Left colon (tissue), 2 donors: ENCODE results near the gene ALPI. TPM values are rescaled to one million over a fixed set of nuclear protein-coding genes. Genes with fewer than 3 reads are reported as not detected.

Experiments used
- ATAC-seq: fragments of 200-7000 bp; cut with Tn5 transposase; one replicate; pipeline ENCODE4 v1.9.1; 2020; ENCODE audit warnings: mild to moderate bottlenecking, moderate library complexity
- DNase-seq, 2 donors: peaks; one replicate each; pipeline ENCODE4 v3.0.0-alpha.2; 2020
- intact Hi-C, 2 donors: fragments of 100-400 bp; cut with DNase I in 1 of 2; cut with micrococcal nuclease in 1 of 2; formaldehyde crosslinking; loops; one replicate each; pipeline versions ENCODE4 v1.11.2 to v1.14.0; 2022; cut with DNase I, micrococcal nuclease
- total RNA-seq, 2 donors: library from RNA; stranded (reverse); fragmentation: NEBNext Ultra II Directional; extraction: Animal tissue kit (Norgen Biotek cat#: 25700); gene quantifications; one replicate each; pipeline ENCODE4 v1.2.1, GENCODE V29; 2021
- donor health status: DM: no; HTN: no; CAD: no.
- donor health status: DM: yes; HTN: yes; CAD: no.

Gene ALPI
- total RNA-seq, 2 donors from 2014 or later = 15.9 to 21.1 TPM

DNA sequence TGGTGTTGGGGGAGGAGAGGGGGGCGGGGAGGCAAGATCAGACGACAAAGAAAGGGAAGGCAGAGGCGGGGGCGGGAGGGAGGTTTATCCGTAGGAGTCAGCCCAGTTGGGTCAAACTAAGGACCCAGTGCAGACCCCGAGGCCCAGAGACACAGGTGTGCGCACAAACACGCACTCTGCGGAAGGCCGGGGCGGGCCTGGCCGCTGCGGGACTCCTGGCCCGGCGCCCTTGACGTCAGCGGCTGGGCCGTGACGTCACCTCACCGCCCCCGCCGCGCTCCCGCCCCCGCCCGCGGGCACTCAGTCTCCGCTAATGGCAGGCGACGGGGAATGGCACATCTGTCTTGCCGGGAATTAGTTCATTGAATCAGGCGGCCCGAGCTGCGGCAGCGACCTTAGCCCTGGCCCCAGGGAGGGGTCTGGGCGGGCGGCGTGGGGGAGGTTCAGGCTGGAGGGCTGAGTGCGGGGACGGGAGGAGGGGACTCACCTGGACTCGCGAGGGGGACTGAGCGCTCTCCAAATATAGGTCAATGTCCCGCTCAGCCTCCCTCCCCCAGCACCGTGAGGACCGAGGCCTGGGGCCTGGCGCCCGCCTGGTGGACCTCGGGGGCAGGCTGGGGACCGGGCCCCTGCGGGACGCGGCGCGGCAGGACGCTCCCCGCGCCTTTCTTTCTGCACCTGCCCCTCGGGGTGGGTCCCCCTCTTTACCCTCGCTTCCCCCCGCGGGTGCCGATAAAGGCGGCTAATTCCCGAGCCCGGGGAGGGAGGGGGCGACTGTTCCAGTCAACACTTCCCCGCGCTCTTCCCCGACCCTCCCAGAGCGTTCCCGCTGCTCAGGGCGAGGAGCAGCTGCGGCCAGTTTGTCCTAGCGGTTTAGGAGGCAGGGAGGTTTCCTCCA lies 47.2 kb downstream of the ALPI start:
- intact Hi-C loops = no loop called here
- DNase-seq (no peak), ATAC-seq (peak; percentile 49)

DNA sequence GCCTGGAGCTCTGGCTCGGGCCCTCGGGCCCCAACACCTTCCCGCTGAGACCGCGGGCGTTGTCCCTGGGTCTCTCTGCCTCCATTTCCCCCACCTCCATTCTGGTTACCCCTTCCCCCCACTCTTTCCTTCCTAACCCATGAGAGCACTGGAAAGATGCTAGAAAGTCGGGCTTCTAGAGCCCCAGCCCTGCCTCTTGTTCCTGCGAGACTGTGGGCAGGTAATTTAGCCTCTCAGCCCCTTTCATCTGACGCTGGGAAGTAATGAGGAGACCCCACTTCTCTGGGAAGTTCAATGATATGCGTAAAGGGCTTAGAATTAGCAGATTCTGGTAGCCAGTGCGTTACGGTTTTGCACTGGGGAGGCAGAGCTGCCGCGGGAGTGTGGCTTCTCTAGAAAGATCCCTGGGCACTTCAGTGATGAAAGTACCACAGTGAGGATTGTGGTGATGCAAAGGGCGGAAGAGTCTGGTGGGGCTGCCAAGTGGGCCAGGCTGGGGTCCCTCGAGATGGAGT lies 47.9 kb downstream of the ALPI start:
- DNase-seq (no peak), ATAC-seq (no peak)
- intact Hi-C loops = no loop called here

DNA sequence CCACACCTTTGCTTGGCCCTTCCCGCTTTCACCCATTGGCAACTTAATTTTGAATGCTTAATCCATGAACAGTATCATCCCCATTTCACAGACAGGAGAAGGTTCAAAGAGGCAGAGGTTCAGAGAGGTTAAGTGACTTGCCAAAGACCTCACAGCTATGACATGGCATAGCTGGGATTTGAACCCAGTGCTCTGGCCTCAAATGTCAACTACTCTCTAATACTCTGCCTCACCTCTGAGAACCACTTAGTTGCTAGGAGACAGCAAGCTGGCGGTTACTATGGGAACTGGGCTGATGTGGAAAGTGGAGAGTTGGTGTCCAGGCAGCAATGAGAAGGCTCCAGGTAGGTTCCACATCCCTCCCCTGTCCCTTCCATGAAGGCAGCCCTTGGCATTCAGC lies 48.5 kb downstream of the ALPI start:
- ATAC-seq (no peak), DNase-seq (no peak)
- intact Hi-C loops = no loop called here

DNA sequence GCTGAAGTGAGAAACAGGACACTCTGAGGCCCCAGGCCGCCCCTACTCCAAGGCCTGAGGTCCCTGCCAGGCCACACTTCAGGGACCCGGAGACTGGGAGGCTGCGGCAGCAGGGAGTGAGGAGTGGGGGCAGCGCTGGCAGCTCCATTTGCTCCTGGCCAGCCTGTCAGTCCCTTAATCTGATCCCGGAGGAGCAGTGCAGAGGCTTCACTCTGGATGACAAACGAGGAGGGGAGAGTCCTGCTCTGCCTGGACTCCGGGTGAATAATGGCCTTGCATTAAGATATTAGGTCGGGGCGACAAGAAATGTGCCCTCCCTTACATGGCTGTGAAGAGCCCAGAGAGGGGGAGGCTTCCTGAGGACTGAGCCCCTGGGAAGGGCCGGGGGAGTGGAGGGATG lies 49.9 kb downstream of the ALPI start:
- ATAC-seq = no peak
- no peak for DNase-seq
- intact Hi-C loops = no loop called here

DNA sequence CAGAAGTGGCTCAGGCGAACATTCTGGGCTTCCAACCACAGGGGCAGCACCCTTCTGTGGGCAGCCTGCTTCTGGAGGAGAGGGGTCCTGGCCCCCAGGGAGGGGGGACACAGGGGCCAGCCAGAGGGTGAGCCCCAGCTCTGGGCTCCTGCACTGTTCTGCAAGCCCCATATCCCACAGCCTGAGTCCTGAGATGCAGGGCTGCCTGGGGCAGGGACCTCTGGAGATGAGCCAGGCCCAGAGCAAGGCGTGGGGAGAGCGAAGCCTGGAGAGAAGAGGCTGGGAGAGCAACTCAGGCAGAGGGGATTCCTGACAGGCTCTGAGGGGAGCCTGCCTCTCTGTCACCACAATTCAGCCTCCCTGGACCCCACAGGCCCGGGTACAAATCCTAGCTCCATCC lies 50.8 kb downstream of the ALPI start:
- ATAC-seq (no peak), DNase-seq (no peak)
- intact Hi-C loops = no loop called here

DNA sequence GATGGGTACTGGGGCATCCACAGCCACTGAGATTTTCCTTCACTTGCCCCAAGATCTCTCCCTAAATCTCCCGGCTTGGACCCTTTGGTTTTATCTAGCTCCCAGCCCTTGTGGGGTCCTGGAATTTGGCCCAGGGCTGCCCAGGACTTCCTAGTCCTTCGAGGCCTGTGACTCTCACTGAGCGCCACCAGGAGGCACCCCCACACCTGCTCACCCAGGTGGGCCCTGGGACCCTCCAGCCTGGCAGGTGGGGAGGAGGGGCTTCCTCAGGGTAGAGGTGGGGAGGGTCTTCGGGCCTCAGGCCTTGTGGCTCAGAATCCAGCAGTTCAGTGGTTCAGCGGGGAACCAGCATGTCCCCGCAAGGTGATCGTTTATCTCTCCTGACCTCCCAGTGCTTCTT lies 52.3 kb downstream of the ALPI start:
- ATAC-seq (no peak), DNase-seq (no peak)
- intact Hi-C loops = no loop called here

Other genes with a start within 250 kb of the ALPI start
- gene ALPP, start 77.4 kb upstream of the ALPI start, total RNA-seq = under 1 TPM in 1 of 2 donors, not detected in 1; 0.15 TPM
- gene ALPG, start 49.3 kb upstream of the ALPI start, total RNA-seq = 1 to 10 TPM in 1 of 2 donors, under 1 TPM in 1; 0.56 to 1.8 TPM
- gene ECEL1, start 31.7 kb downstream of the ALPI start, total RNA-seq = not detected
- gene PRSS56, start 64.2 kb downstream of the ALPI start, total RNA-seq = not detected
- gene CHRND, start 70.0 kb downstream of the ALPI start, total RNA-seq = not detected
- not detected for gene CHRNG, start 83.5 kb downstream of the ALPI start, total RNA-seq
- 1 to 10 TPM; 4.4 to 4.5 TPM for gene TIGD1, start 94.4 kb downstream of the ALPI start, total RNA-seq
- 100 to 1,000 TPM in 1 of 2 donors, 10 to 100 TPM in 1; 83.2 to 104 TPM for gene EIF4E2, start 94.5 kb downstream of the ALPI start, total RNA-seq
- gene EFHD1, start 177.5 kb downstream of the ALPI start, total RNA-seq = 1 to 10 TPM; 2.7 TPM
- gene GIGYF2, start 241.2 kb downstream of the ALPI start, total RNA-seq = 10 to 100 TPM; 55.4 to 66.3 TPM